ENCODE measurements around the gene NR2E3.

GRCh38 chr15:71820127-71820526 is 9.8 kb downstream of the NR2E3 start:
- TF ChIP-seq CTCF (IDR thresholded peaks at IDR 0.05; ENCODE audit: insufficient read depth, low read depth, low read length) (no peak), EZH2 (IDR thresholded peaks at IDR 0.05; ENCODE audit: insufficient read depth, low read length) (no peak)

Data from astrocyte (in vitro differentiated cells and primary cell).